MM.1S (cell line): ENCODE results near the gene TFR2.

ENCODE experiments used
- DNase-seq: peaks from one replicate; pipeline ENCODE4 v3.0.0-alpha.2; 2015
- H2AFZ ChIP-seq: fragments of 300-600 bp; sonication (generic); 2 replicates; pipeline ENCODE4 v1.6.0; 2016; ENCODE audit warnings: antibody characterized with exemption, low read length
- H3F3A ChIP-seq: fragments of 300-600 bp; sonication (generic); 2 replicates; pipeline ENCODE4 v1.6.1; 2016; ENCODE audit warnings: mild to moderate bottlenecking, antibody characterized with exemption, low read length, moderate library complexity, mixed read lengths; ENCODE audit not compliant: insufficient read depth
- H3K27ac ChIP-seq: fragments of 300-600 bp; sonication (generic); 2 replicates; pipeline ENCODE4 v1.5.1; 2016; ENCODE audit warnings: mild to moderate bottlenecking, low read length
- H3K27me3 ChIP-seq: fragments of 300-600 bp; sonication (generic); replicated peaks from 2 replicates; pipeline ENCODE4 v1.6.0; 2016; ENCODE audit warnings: low read length; ENCODE audit not compliant: insufficient read depth
- H3K36me3 ChIP-seq: fragments of 300-600 bp; sonication (generic); replicated peaks from 2 replicates; pipeline ENCODE4 v1.6.1; 2016; ENCODE audit warnings: mild to moderate bottlenecking, low read length, mixed read lengths; ENCODE audit not compliant: insufficient read depth
- H3K4me1 ChIP-seq: fragments of 300-600 bp; sonication (generic); 2 replicates; pipeline ENCODE4 v1.6.1; 2016; ENCODE audit warnings: low read length, mixed read lengths
- H3K4me2 ChIP-seq: fragments of 300-600 bp; sonication (generic); 2 replicates; pipeline ENCODE4 v1.6.0; 2016; ENCODE audit warnings: low read depth, low read length
- H3K4me3 ChIP-seq: fragments of 300-600 bp; sonication (generic); 2 replicates; pipeline ENCODE4 v1.5.1; 2016; ENCODE audit warnings: low read length, mixed read lengths
- H3K79me2 ChIP-seq: fragments of 300-600 bp; sonication (generic); 2 replicates; pipeline ENCODE4 v1.6.1; 2016; ENCODE audit warnings: mixed run types, low read length, mixed read lengths
- H3K9ac ChIP-seq: fragments of 300-600 bp; sonication (generic); 2 replicates; pipeline ENCODE4 v1.6.1; 2016; ENCODE audit warnings: low read length, mixed read lengths
- H3K9me2 ChIP-seq: fragments of 300-600 bp; sonication (generic); replicated peaks from 2 replicates; pipeline ENCODE4 v1.6.1; 2016; ENCODE audit warnings: mild to moderate bottlenecking, low read length, mixed read lengths; ENCODE audit not compliant: insufficient read depth
- H3K9me3 ChIP-seq: fragments of 300-600 bp; sonication (generic); replicated peaks from 2 replicates; pipeline ENCODE4 v1.6.1; 2016; ENCODE audit warnings: mild to moderate bottlenecking, low read length, mixed read lengths; ENCODE audit not compliant: insufficient read depth
- H4K20me1 ChIP-seq: fragments of 300-600 bp; sonication (generic); 2 replicates; pipeline ENCODE4 v1.6.1; 2016; ENCODE audit warnings: mild to moderate bottlenecking, low read length, moderate library complexity, mixed read lengths; ENCODE audit not compliant: insufficient read depth
- EZH2 ChIP-seq: fragments of 300-600 bp; sonication (generic); optimal IDR thresholded peaks from 2 replicates; pipeline ENCODE3; 2017; ENCODE audit warnings: low read depth, mild to moderate bottlenecking, antibody characterized with exemption, low read length, mixed read lengths
- EZH2phosphoT487 ChIP-seq: fragments of 300-600 bp; sonication (generic); IDR thresholded peaks from 2 replicates; pipeline ENCODE4 v1.6.1; 2018; ENCODE audit warnings: antibody characterized with exemption, low read length
- TF ChIP-seq, protein P1 (sequence below): fragments of 300-600 bp; sonication (generic); IDR thresholded peaks from 2 replicates; pipeline ENCODE4 v1.5.1; 2016; ENCODE audit warnings: antibody characterized with exemption, low read length, mixed read lengths

The TFR2 gene

DNA sequence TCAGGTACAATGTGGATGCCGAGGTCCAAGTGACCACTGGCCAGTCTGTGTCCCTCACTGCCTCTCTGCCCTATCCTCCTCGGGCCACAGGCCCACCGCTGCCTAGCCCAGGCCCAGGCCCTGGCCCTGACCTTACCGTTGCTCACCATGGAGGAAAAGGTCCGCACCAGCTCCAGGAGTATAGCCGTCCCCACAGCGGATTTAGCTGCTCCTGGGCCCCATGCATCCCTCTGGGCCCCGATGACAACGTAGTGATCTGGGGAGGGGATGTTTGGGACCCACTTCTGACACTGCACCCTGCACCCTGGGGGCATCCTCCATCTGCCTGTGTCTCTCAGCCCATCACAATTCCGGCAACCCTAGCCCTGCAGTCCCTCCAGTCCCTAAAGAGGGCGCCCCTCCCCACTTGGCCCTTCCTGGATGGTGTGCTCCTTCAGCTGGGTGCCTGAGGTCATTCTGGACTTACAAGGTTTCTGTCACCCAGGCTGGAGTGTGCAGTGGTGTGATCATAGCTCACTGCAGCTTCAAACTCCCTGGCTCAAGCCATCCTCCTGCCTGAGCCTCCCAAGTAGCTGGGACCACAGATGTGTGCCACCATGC is 12.1 kb downstream of the TFR2 start:
- H3K4me2 ChIP-seq = no peak overlapping the region
- no peaks in the 10 kb centered on the region for H3K79me2 ChIP-seq
- no peak overlapping the region for H3K4me3 ChIP-seq
- peak; percentile 46 for DNase-seq
- TF ChIP-seq, protein P1, sequence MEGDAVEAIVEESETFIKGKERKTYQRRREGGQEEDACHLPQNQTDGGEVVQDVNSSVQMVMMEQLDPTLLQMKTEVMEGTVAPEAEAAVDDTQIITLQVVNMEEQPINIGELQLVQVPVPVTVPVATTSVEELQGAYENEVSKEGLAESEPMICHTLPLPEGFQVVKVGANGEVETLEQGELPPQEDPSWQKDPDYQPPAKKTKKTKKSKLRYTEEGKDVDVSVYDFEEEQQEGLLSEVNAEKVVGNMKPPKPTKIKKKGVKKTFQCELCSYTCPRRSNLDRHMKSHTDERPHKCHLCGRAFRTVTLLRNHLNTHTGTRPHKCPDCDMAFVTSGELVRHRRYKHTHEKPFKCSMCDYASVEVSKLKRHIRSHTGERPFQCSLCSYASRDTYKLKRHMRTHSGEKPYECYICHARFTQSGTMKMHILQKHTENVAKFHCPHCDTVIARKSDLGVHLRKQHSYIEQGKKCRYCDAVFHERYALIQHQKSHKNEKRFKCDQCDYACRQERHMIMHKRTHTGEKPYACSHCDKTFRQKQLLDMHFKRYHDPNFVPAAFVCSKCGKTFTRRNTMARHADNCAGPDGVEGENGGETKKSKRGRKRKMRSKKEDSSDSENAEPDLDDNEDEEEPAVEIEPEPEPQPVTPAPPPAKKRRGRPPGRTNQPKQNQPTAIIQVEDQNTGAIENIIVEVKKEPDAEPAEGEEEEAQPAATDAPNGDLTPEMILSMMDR = peak; percentile 37
- TF ChIP-seq EZH2 (no peak), EZH2phosphoT487 (no peak)
- no peak overlapping the region for H3K9ac ChIP-seq
- no peaks in the 10 kb centered on the region for H3K4me1 ChIP-seq
- no peaks in the 10 kb centered on the region for H3K36me3 ChIP-seq
- H3K9me3 ChIP-seq = no peaks in the 10 kb centered on the region
- peaks cover 80% of the 10 kb centered on the region for H3K27me3 ChIP-seq
- no peaks in the 10 kb centered on the region for H3F3A ChIP-seq
- no peaks in the 10 kb centered on the region for H3K9me2 ChIP-seq
- no peak overlapping the region for H3K27ac ChIP-seq
- H2AFZ ChIP-seq = no peak overlapping the region
- H4K20me1 ChIP-seq = no peaks in the 10 kb centered on the region

DNA sequence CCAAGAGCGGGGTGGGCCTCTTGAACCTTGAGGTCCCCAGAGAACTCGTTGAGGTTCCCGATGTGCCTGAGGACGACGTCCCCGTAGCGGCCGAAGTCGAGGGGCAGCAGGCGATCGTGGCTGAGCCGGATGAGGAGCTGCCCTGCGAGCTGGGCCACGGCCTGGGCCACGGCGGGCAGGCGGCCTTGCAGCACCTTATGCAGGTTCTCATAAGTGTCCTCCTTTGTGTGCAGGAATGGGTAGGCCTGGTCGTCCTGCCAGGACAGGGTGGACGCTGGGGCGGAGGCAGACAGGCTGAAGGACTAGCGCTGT is 14.2 kb downstream of the TFR2 start:
- Histone ChIP-seq H2AFZ (no peak overlapping the region), H3K9me3 (no peaks in the 10 kb centered on the region), H3K36me3 (no peaks in the 10 kb centered on the region), H3K9me2 (no peaks in the 10 kb centered on the region), H3K4me3 (no peak overlapping the region), H3F3A (no peaks in the 10 kb centered on the region), H3K79me2 (no peaks in the 10 kb centered on the region), H3K9ac (no peak overlapping the region), H3K4me1 (no peaks in the 10 kb centered on the region), H4K20me1 (no peaks in the 10 kb centered on the region), H3K27me3 (peaks cover 79% of the 10 kb centered on the region), H3K27ac (no peak overlapping the region), H3K4me2 (peak overlapping the region; percentile 86; the same call in 1 of the 2 replicates)
- no peak for DNase-seq
- no peak for TF ChIP-seq EZH2
- TF ChIP-seq, protein P1 = no peak
- TF ChIP-seq EZH2phosphoT487 = no peak

DNA sequence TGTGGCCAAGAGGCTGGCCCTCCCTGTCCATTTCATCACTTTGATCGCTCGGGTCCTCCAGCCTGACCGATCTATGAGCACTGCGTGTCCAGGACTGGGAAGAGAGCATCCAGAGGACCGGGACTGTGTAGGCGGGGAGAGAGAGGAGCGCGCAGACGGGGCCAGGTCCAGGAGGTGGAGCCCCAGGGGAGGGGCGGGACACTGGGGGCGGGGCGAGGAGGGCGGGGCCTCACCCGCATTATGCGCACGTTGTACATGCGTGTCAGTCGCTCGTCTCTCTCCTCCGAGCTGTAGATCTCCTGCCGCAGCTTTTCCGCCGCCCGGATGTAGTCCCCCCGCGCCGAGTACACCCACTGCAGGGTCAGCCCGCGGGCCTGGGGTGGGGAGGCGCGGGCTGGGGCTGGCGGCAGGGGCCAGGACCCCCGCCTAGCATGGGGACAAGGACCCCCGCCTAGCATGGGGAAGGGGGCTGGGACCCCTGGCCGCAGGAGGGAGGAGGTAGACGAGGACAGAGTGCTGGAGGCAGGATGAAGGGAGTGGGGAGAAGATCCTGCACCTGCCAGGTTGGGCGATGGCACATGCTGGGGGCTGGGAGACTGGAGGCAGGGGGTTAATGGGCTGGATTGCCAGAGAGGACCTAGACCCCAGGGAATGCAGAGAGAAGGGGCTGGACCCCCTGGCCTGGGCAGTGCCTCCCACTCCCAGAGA is 14.7 kb downstream of the TFR2 start:
- TF ChIP-seq EZH2 = no peak
- TF ChIP-seq, protein P1 = no peak
- no peak for TF ChIP-seq EZH2phosphoT487

More for the DNA sequence above, 14.7 kb downstream of the TFR2 start:
- H2AFZ ChIP-seq = peak overlapping the region; percentile 72
- H3K9me3 ChIP-seq = no peaks in the 10 kb centered on the region
- H3K4me3 ChIP-seq = peak overlapping the region; percentile 47
- H4K20me1 ChIP-seq = no peaks in the 10 kb centered on the region
- H3K4me2 ChIP-seq = peak overlapping the region; percentile 86
- no peak overlapping the region for H3K9ac ChIP-seq
- DNase-seq = peak; percentile 68
- no peak overlapping the region for H3K27ac ChIP-seq
- peaks cover 79% of the 10 kb centered on the region for H3K27me3 ChIP-seq
- H3K79me2 ChIP-seq = no peaks in the 10 kb centered on the region
- H3K4me1 ChIP-seq = no peaks in the 10 kb centered on the region
- H3K9me2 ChIP-seq = no peaks in the 10 kb centered on the region
- no peaks in the 10 kb centered on the region for H3F3A ChIP-seq
- H3K36me3 ChIP-seq = no peaks in the 10 kb centered on the region
